H9 (cell line): Measurements from ENCODE around the gene APOL2. TPM values are rescaled to one million over a fixed set of nuclear protein-coding genes. Genes with fewer than 3 reads are reported as not detected.

Source experiments
- DNase-seq: peaks from one replicate; pipeline ENCODE4 v3.0.0-alpha.2; 2017
- H2AFZ ChIP-seq: one replicate; pipeline ENCODE4 v1.6.1; 2013; ENCODE audit warnings: mild to moderate bottlenecking, low read length, control low read depth, moderate library complexity
- H2AK5ac ChIP-seq: 2 replicates; pipeline ENCODE4 v1.6.1; 2013; ENCODE audit warnings: low read length, control low read depth, mixed read lengths; ENCODE audit not compliant: insufficient read length
- H2BK120ac ChIP-seq: one replicate; pipeline ENCODE4 v1.6.1; 2013; ENCODE audit warnings: low read depth, mild to moderate bottlenecking, low read length, control low read depth, inconsistent platforms; ENCODE audit not compliant: poor library complexity, severe bottlenecking
- H2BK12ac ChIP-seq: 2 replicates; pipeline ENCODE4 v1.6.1; 2013; ENCODE audit warnings: low read length, control low read depth, mixed read lengths, low read depth; ENCODE audit not compliant: insufficient read length
- H2BK15ac ChIP-seq: 2 replicates; pipeline ENCODE4 v1.6.1; 2013; ENCODE audit warnings: low read depth, low read length, control low read depth
- H2BK20ac ChIP-seq: one replicate; pipeline ENCODE4 v1.6.1; 2013; ENCODE audit warnings: low read depth, mild to moderate bottlenecking, low read length, control low read depth, inconsistent platforms; ENCODE audit not compliant: poor library complexity, severe bottlenecking
- H2BK5ac ChIP-seq: 2 replicates; pipeline ENCODE4 v1.6.1; 2013; ENCODE audit warnings: low read length, control low read depth, mixed read lengths; ENCODE audit not compliant: insufficient read length
- H3K14ac ChIP-seq: 2 replicates; pipeline ENCODE4 v1.6.1; 2013; ENCODE audit warnings: low read length, control low read depth; ENCODE audit not compliant: insufficient read depth
- H3K18ac ChIP-seq: 2 replicates; pipeline ENCODE4 v1.6.1; 2013; ENCODE audit warnings: low read depth, mild to moderate bottlenecking, mixed read lengths, low read length, control low read depth; ENCODE audit not compliant: insufficient read length
- H3K23ac ChIP-seq: 2 replicates; pipeline ENCODE4 v1.6.1; 2013; ENCODE audit warnings: low read length, control low read depth, mixed read lengths, low read depth; ENCODE audit not compliant: insufficient read length
- H3K23me2 ChIP-seq: 2 replicates; pipeline ENCODE4 v1.6.1; 2013; ENCODE audit warnings: low read depth, mild to moderate bottlenecking, mixed read lengths, low read length, control low read depth; ENCODE audit not compliant: insufficient read length, poor library complexity, severe bottlenecking
- H3K27ac ChIP-seq: 2 replicates; pipeline ENCODE4 v1.5.1; 2013; ENCODE audit warnings: low read length, control low read depth, mixed read lengths, low read depth; ENCODE audit not compliant: insufficient read length
- H3K27me3 ChIP-seq: 2 replicates; pipeline ENCODE4 v1.6.1; 2013; ENCODE audit warnings: low read length, control low read depth, inconsistent platforms; ENCODE audit not compliant: insufficient read depth
- H3K4ac ChIP-seq: 2 replicates; pipeline ENCODE4 v1.6.1; 2013; ENCODE audit warnings: low read depth, mild to moderate bottlenecking, control low read depth, inconsistent platforms, low read length, moderate library complexity
- H3K4me1 ChIP-seq: 2 replicates; pipeline ENCODE4 v1.6.1; 2013; ENCODE audit warnings: low read length, control low read depth, inconsistent platforms; ENCODE audit not compliant: insufficient read depth
- H3K4me2 ChIP-seq: 2 replicates; pipeline ENCODE4 v1.6.1; 2013; ENCODE audit warnings: low read length, control low read depth, mixed read lengths; ENCODE audit not compliant: insufficient read length, insufficient read depth
- H3K56ac ChIP-seq: 2 replicates; pipeline ENCODE4 v1.6.1; 2013; ENCODE audit warnings: low read depth, mild to moderate bottlenecking, mixed read lengths, low read length, control low read depth; ENCODE audit not compliant: insufficient read length
- H3K79me1 ChIP-seq: 2 replicates; pipeline ENCODE4 v1.6.1; 2013; ENCODE audit warnings: low read depth, mild to moderate bottlenecking, moderate library complexity, low read length, control low read depth, inconsistent platforms; ENCODE audit not compliant: insufficient read depth, poor library complexity, severe bottlenecking
- H3K79me2 ChIP-seq: 2 replicates; pipeline ENCODE4 v1.6.1; 2013; ENCODE audit warnings: low read length, control low read depth, inconsistent platforms; ENCODE audit not compliant: insufficient read depth
- H3K9ac ChIP-seq: 2 replicates; pipeline ENCODE4 v1.6.1; 2013; ENCODE audit warnings: low read length, control low read depth, mixed read lengths; ENCODE audit not compliant: insufficient read length; ENCODE audit errors: extremely low read depth
- H3K9me3 ChIP-seq: one replicate; pipeline ENCODE4 v1.6.1; 2013; ENCODE audit warnings: low read depth, low read length, inconsistent platforms; ENCODE audit not compliant: control insufficient read depth
- H3T11ph ChIP-seq: one replicate; pipeline ENCODE4 v1.6.1; 2013; ENCODE audit warnings: mild to moderate bottlenecking, low read length, control low read depth, inconsistent platforms
- H4K20me1 ChIP-seq: one replicate; pipeline ENCODE4 v1.6.1; 2013; ENCODE audit not compliant: control insufficient read depth, insufficient read length, insufficient read depth
- H4K5ac ChIP-seq: 2 replicates; pipeline ENCODE4 v1.6.1; 2013; ENCODE audit warnings: low read depth, mild to moderate bottlenecking, mixed read lengths, low read length, control low read depth; ENCODE audit not compliant: insufficient read length
- H4K8ac ChIP-seq: replicated peaks from 2 replicates; pipeline ENCODE4 v1.6.1; 2013; ENCODE audit warnings: low read length, control low read depth, mixed read lengths, low read depth; ENCODE audit not compliant: insufficient read length
- H4K91ac ChIP-seq: 2 replicates; pipeline ENCODE4 v1.6.1; 2013; ENCODE audit warnings: low read depth, mild to moderate bottlenecking, moderate library complexity, mixed read lengths, low read length, control low read depth; ENCODE audit not compliant: insufficient read length
- H3K27ac Mint-ChIP-seq, 3 experiments: 2 replicates in 2 of 3; 3 replicates in 1 of 3; pipeline ENCODE4 v1.8.0; 2020 to 2021; ENCODE audit warnings: mixed read lengths in 3 of 3, mild to moderate bottlenecking in 1 of 3, moderate library complexity in 1 of 3
- H3K27me3 Mint-ChIP-seq: 2 replicates; pipeline ENCODE4 v1.8.0; 2021; ENCODE audit warnings: low read depth, mild to moderate bottlenecking, moderate library complexity, mixed read lengths
- H3K36me3 Mint-ChIP-seq, 3 experiments: 2 replicates in 2 of 3; 3 replicates in 1 of 3; pipeline ENCODE4 v1.8.0; 2020 to 2021; ENCODE audit warnings: low read depth in 3 of 3, mixed read lengths in 3 of 3; ENCODE audit not compliant: insufficient read depth in 1 of 3
- H3K4me1 Mint-ChIP-seq, 2 experiments: 2 replicates each; pipeline ENCODE4 v1.8.0; 2020; ENCODE audit warnings: mixed read lengths in 2 of 2
- H3K4me3 Mint-ChIP-seq, 2 experiments: 2 replicates in 1 of 2; 3 replicates in 1 of 2; pipeline ENCODE4 v1.8.0; 2020 to 2021; ENCODE audit warnings: mild to moderate bottlenecking in 2 of 2, mixed read lengths in 2 of 2, moderate library complexity in 1 of 2
- H3K9me3 Mint-ChIP-seq, 2 experiments: 2 replicates in 1 of 2; 3 replicates in 1 of 2; pipeline ENCODE4 v1.8.0; 2020; ENCODE audit warnings: mild to moderate bottlenecking in 2 of 2, mixed read lengths in 2 of 2, moderate library complexity in 1 of 2
- WGBS: extraction: QIAGEN DNeasy Blood & Tissue Kit; methylation state at CpG from one replicate; pipeline ENCODE4 v1.1.7; 2013; ENCODE audit warnings: missing lambda C conversion rate, low lambda C conversion rate, mixed read lengths; ENCODE audit not compliant: insufficient read length; ENCODE audit errors: extremely low coverage; 5-methylcytosine and 5-hydroxymethylcytosine counted together
- total RNA-seq: library from RNA; stranded (reverse); gene quantifications from 2 replicates; pipeline ENCODE4 v1.2.1, GENCODE V29; 2021
- TF ChIP-seq, protein P1 (sequence below): fragments of 200-600 bp; sonication (generic); conservative IDR thresholded peaks from 3 replicates; pipeline ENCODE4 v1.8.0; 2021; ENCODE audit warnings: antibody characterized with exemption, mild to moderate bottlenecking

The APOL2 gene
- total RNA-seq, 1 experiment from 2014 or later: 15.6 TPM

DNA sequence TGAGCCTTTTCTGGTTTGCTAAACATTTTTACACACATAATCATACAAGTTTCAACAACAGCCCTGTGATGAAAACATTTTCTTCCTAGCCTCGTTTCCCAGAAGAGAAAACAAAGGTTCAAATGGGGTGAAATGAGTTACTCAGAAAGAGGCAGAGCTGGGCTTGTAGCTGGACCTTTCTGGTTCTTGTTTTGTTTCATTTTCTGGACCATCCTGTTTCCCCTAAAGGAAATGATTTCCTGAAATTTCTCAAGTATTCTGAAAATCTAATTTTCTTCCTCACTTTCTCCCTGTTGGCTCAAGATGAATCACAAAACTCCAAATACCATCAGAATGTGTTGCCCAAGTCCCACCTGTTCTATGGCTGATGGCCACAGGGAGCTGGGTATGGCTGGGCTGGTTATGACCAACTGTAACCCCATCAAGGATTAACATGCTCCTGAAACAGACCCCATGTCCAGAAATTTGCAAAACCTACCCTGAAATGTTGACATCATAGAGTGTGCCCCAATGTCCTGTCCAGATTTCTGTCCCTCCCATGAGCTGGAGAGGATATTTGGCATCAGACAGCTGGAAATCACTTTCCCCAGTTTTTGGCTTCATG is 31.1 kb downstream of the APOL2 start:
- H3K4me2 ChIP-seq: no peak overlapping the region
- H3K27ac Mint-ChIP-seq: no peak overlapping the region
- H3K9me3 ChIP-seq: no peaks in the 10 kb centered on the region
- no peak overlapping the region for H3T11ph ChIP-seq
- H3K9me3 Mint-ChIP-seq: peaks cover 9 to 24% of the 10 kb centered on the region in 2 experiments
- no peak overlapping the region for H3K27ac ChIP-seq
- H3K14ac ChIP-seq: no peak overlapping the region
- H3K23ac ChIP-seq: no peak overlapping the region
- TF ChIP-seq, protein P1, sequence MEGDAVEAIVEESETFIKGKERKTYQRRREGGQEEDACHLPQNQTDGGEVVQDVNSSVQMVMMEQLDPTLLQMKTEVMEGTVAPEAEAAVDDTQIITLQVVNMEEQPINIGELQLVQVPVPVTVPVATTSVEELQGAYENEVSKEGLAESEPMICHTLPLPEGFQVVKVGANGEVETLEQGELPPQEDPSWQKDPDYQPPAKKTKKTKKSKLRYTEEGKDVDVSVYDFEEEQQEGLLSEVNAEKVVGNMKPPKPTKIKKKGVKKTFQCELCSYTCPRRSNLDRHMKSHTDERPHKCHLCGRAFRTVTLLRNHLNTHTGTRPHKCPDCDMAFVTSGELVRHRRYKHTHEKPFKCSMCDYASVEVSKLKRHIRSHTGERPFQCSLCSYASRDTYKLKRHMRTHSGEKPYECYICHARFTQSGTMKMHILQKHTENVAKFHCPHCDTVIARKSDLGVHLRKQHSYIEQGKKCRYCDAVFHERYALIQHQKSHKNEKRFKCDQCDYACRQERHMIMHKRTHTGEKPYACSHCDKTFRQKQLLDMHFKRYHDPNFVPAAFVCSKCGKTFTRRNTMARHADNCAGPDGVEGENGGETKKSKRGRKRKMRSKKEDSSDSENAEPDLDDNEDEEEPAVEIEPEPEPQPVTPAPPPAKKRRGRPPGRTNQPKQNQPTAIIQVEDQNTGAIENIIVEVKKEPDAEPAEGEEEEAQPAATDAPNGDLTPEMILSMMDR: no peak
- H3K4me1 ChIP-seq: no peaks in the 10 kb centered on the region
- no peaks in the 10 kb centered on the region for H4K20me1 ChIP-seq
- H3K4ac ChIP-seq: no peak overlapping the region
- no peak overlapping the region for H3K4me3 Mint-ChIP-seq
- peaks cover 17% of the 10 kb centered on the region for H3K27me3 Mint-ChIP-seq
- H4K5ac ChIP-seq: no peak overlapping the region
- no peak overlapping the region for H2BK5ac ChIP-seq
- no peak overlapping the region for H3K18ac ChIP-seq
- no peak overlapping the region for H2BK120ac ChIP-seq
- no peak overlapping the region for H2BK12ac ChIP-seq
- H4K8ac ChIP-seq: no peak overlapping the region
- no peaks in the 10 kb centered on the region for H3K79me2 ChIP-seq
- no peak overlapping the region for H2AFZ ChIP-seq
- H3K23me2 ChIP-seq: no peaks in the 10 kb centered on the region
- H2BK20ac ChIP-seq: no peak overlapping the region
- no peak overlapping the region for H2AK5ac ChIP-seq
- WGBS: no CpG with 5 or more reads among the region's 1 CpG
- H4K91ac ChIP-seq: no peak overlapping the region
- H3K36me3 Mint-ChIP-seq: no peaks in the 10 kb centered on the region; a peak in 2 of 7 replicates
- no peaks in the 10 kb centered on the region for H3K27me3 ChIP-seq
- DNase-seq: no peak
- H2BK15ac ChIP-seq: no peak overlapping the region
- H3K56ac ChIP-seq: no peak overlapping the region
- no peak overlapping the region for H3K9ac ChIP-seq
- no peaks in the 10 kb centered on the region for H3K79me1 ChIP-seq
- peaks cover 14 to 17% of the 10 kb centered on the region in 2 experiments for H3K4me1 Mint-ChIP-seq
